Stimulated activated CD4-positive, alpha-beta T cell treated with anti-CD3 and anti-CD28 coated beads, Interleukin-12 subunit alpha, Interleukin-12 subunit beta, amount 100 ng/mL, for 24 hours (primary cell): Measurements from ENCODE around the gene HS3ST1.

Experiments used
- DNase-seq, 2 experiments: peaks; one replicate each; pipeline ENCODE4 v3.0.0-alpha.2; 2020; ENCODE audit warnings: low read depth in 2 of 2

HS3ST1 gene

GRCh38 chr4:11428231-11428898, at the start of gene HS3ST1:
TSS of gene HS3ST1 (minus strand) at chr4:11428894. CDS start at chr4:11400005, 28,889 bp downstream.
- no peak for DNase-seq

- no peak for DNase-seq
Observed at GRCh38 chr4:11475871-11476270, 47.2 kb upstream of the HS3ST1 start.

DNA sequence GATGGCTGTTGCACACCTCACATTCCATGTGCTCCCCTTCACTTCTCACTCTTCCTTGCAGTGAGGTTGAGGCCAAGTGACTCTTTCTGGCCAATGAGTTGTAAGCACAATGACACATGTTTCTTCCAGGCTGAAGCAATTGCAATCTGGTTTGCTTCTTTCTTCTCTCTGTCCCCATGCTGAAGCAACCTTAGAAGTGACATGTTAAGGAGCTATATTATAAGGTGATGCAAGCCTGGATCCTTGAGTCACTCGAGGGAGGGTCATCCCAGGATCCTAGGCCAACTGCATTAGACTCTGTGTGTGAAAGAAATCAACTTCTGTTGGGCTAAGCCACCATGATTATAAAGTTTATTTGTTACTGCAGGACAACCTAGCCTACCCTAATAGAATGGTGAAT, 45.5 kb upstream of the HS3ST1 start:
- DNase-seq: no peak

GRCh38 chr4:11472535-11472934, 43.8 kb upstream of the HS3ST1 start:
- DNase-seq: no peak

DNA sequence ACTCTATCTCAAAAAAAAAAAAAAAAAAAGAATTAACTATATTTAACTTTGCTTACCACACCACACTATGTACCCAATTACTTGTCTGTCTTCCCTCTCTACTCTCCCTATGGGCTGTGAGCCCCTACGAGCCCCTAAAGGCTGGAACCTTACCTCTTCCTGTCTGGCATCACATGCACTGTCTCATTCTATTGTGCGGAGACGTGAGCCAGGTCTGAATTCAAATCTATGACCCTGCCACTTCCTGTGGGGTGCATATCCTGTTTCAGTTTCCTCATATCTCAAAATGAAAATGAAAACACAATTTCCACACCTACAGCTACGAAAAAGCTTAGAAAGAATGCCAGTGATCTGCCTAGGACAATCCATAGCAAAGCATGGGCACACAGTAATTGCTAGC, 42.9 kb upstream of the HS3ST1 start:
- peak; percentile 14 to 17 for DNase-seq

- no peak for DNase-seq
Observed at GRCh38 chr4:11471046-11471441, 42.4 kb upstream of the HS3ST1 start.

- DNase-seq: no peak
Observed at GRCh38 chr4:11470438-11471045, 41.8 kb upstream of the HS3ST1 start.

- no peak for DNase-seq
Observed at GRCh38 chr4:11469650-11470437, 41.1 kb upstream of the HS3ST1 start.

- no peak for DNase-seq
Observed at GRCh38 chr4:11468901-11469300, 40.2 kb upstream of the HS3ST1 start.

GRCh38 chr4:11467931-11468330, 39.2 kb upstream of the HS3ST1 start:
- no peak for DNase-seq

DNA sequence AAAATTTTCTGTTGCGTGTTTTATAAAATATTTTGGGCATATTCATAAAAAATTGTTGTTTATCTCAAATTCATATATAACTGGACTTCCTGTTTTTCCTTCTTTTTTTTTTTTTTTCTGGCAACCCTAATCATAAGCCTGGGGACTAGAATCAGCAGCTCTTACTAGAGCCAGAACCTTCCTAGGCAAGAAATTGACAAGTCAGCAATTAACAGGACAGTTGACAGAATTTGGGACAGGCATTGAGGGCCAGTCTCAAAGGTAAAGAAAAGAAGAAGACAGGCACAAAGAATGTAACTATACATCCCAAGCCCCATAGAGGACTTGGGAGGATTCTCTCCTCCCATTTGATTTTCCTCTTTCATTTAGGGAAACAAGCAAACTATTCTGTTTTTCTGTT, 35.0 kb upstream of the HS3ST1 start:
- DNase-seq: no peak

GRCh38 chr4:11456401-11456800, 27.7 kb upstream of the HS3ST1 start:
- DNase-seq: no peak

DNA sequence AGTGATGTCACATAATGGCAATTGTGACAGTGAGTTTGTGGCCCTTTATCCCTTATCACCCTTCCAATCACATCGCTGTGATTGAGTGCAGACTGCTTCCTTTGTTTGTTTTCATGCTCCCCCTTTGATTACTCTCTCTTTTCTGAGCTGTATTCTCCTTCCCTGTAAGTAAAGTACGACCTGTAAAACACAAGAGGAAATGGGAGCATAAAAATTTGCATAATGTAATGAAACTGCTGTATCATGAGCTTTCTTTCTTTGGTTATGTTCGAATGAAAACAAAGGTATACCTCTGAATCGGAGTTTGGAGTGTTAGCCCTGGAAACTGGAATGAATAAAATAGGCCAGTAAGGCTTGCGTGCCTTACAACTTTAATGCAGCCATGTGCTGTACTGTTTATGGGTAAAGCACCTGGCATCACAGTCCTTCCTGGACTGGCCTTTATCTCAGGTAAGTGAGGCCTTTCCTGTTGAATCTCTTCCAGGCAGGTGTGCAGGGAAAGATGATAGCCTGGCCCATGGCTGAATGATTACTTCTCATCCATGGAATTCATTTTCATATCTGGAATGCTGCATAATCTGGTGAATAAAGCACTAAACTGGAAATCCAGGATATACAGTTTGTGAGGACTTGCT, 26.6 kb upstream of the HS3ST1 start:
- no peak for DNase-seq

GRCh38 chr4:11451716-11452115, 23.0 kb upstream of the HS3ST1 start:
- no peak for DNase-seq

GRCh38 chr4:11446155-11446811, 17.6 kb upstream of the HS3ST1 start:
- DNase-seq: no peak

DNA sequence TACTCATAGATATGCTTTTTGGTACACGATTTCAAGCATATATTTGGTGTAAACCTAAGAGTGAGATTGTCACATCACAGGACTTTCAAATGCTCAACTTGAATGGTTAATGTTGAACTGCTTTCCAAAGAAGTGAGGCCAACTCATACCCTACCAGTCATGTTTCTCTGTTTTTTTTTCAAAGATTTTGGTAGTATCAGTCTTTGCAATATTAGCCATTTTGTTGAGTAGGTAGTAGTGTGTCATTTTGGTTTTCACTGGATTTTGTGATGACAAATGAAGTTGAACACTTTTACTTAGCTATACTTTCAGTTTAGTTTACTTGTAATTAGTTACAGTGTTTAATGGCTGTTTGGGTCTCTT, 12.5 kb upstream of the HS3ST1 start:
- DNase-seq: no peak

- no peak for DNase-seq
Observed at GRCh38 chr4:11440481-11441193, 11.9 kb upstream of the HS3ST1 start.

- DNase-seq: no peak
Observed at GRCh38 chr4:11439836-11440235, 11.1 kb upstream of the HS3ST1 start.

GRCh38 chr4:11438647-11439046, 10.0 kb upstream of the HS3ST1 start:
- no peak for DNase-seq

GRCh38 chr4:11436673-11437072, 8.0 kb upstream of the HS3ST1 start:
- no peak for DNase-seq

GRCh38 chr4:11436084-11436483, 7.4 kb upstream of the HS3ST1 start:
- DNase-seq: no peak
